Spleen (tissue), 7 donors: Measurements from ENCODE around the gene NSUN3.

Experiments used
- CTCF ChIP-seq, 11 experiments: fragments of 200-600 bp in 7 of 11; fragments of 450-650 bp in 4 of 11; sonication (generic) in 4 of 11; IDR thresholded peaks in 8 of 11; conservative IDR thresholded peaks in 3 of 11; 1 replicate in 7 of 11; 2 replicates in 4 of 11; pipeline versions ENCODE4 v1.4.0 to v1.8.0; 2016 to 2021; ENCODE audit warnings: antibody characterized with exemption in 11 of 11, inconsistent platforms in 4 of 11, mild to moderate bottlenecking in 1 of 11
- POLR2A ChIP-seq, 3 donors: fragments of 450-650 bp; IDR thresholded peaks; one replicate each; pipeline ENCODE4 v1.5.1; 2017; ENCODE audit warnings: antibody characterized with exemption in 3 of 3, mild to moderate bottlenecking in 1 of 3
- donor health status: DM: no; HTN: no; CAD: no; lungs with moderate emphysema.
- donor health status: DM: no; HTN: no; CAD: no.
- donor health status: DM: no; HTN: no; CAD: no.

GRCh38 chr3:94110854-94111253 lies 48.0 kb downstream of the NSUN3 start:
- TF ChIP-seq CTCF (IDR thresholded peaks at IDR 0.05 in 8 of 11, conservative IDR thresholded peaks at IDR 0.05 in 3 of 11) = no peak
- TF ChIP-seq POLR2A (IDR thresholded peaks at IDR 0.05) = no peak
